A549 (cell line): ENCODE results near the gene CASTOR2.
"Not testable (repeated sequence)": the region's sequence is repeated elsewhere in the genome, so short reads cannot be mapped to it uniquely, and the experiment has no call there.

ENCODE experiments used
- POLR2AphosphoS2 ChIP-seq: conservative IDR thresholded peaks from 2 replicates; pipeline ENCODE4 v1.6.1; 2012; ENCODE audit warnings: low read length, improper control_type of control experiment, inconsistent platforms
- SMC3 ChIP-seq: fragments of >200 bp; sonication (Bioruptor Twin); formaldehyde crosslinking; IDR thresholded peaks from 3 replicates; pipeline ENCODE4 v1.6.1; 2018; ENCODE audit warnings: inconsistent platforms
- SREBF2 ChIP-seq: fragments of 450-650 bp; IDR thresholded peaks from 2 replicates; pipeline ENCODE4 v1.6.1; 2014; ENCODE audit warnings: mild to moderate bottlenecking, moderate library complexity
- TF ChIP-seq, protein P1 (sequence below): fragments of >200 bp; sonication (Bioruptor Twin); formaldehyde crosslinking; IDR thresholded peaks from 3 replicates; pipeline ENCODE4 v1.5.1; 2016
- TF ChIP-seq, protein P2 (sequence below): fragments of 200-600 bp; sonication (generic); IDR thresholded peaks from 2 replicates; pipeline ENCODE4 v1.6.1; 2016; ENCODE audit warnings: antibody characterized with exemption, mild to moderate bottlenecking, moderate library complexity

DNA sequence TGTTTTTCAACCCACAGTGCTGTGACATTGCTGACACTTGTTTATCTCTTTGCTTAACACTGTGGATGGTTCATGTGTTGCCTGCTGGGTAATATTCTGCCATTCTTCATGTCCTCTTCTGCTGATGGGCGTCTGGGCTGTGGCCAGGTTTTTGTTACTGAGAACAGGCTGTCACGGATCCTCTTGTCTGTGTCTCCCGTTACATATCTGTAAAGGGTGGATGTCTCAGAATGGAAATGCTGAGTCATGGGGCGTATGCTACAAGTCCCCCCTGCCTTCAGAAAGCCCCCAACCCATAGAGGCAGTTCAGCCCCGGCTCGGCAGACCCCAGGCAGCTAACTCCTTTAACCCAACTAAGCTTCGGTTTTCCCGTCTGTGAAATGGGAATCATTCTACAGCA lies 33.3 kb downstream of the CASTOR2 start:
- not testable (repeated sequence) for TF ChIP-seq SREBF2, POLR2AphosphoS2, SMC3
- TF ChIP-seq, protein P1, sequence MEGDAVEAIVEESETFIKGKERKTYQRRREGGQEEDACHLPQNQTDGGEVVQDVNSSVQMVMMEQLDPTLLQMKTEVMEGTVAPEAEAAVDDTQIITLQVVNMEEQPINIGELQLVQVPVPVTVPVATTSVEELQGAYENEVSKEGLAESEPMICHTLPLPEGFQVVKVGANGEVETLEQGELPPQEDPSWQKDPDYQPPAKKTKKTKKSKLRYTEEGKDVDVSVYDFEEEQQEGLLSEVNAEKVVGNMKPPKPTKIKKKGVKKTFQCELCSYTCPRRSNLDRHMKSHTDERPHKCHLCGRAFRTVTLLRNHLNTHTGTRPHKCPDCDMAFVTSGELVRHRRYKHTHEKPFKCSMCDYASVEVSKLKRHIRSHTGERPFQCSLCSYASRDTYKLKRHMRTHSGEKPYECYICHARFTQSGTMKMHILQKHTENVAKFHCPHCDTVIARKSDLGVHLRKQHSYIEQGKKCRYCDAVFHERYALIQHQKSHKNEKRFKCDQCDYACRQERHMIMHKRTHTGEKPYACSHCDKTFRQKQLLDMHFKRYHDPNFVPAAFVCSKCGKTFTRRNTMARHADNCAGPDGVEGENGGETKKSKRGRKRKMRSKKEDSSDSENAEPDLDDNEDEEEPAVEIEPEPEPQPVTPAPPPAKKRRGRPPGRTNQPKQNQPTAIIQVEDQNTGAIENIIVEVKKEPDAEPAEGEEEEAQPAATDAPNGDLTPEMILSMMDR = not testable (repeated sequence)
- TF ChIP-seq, protein P2, sequence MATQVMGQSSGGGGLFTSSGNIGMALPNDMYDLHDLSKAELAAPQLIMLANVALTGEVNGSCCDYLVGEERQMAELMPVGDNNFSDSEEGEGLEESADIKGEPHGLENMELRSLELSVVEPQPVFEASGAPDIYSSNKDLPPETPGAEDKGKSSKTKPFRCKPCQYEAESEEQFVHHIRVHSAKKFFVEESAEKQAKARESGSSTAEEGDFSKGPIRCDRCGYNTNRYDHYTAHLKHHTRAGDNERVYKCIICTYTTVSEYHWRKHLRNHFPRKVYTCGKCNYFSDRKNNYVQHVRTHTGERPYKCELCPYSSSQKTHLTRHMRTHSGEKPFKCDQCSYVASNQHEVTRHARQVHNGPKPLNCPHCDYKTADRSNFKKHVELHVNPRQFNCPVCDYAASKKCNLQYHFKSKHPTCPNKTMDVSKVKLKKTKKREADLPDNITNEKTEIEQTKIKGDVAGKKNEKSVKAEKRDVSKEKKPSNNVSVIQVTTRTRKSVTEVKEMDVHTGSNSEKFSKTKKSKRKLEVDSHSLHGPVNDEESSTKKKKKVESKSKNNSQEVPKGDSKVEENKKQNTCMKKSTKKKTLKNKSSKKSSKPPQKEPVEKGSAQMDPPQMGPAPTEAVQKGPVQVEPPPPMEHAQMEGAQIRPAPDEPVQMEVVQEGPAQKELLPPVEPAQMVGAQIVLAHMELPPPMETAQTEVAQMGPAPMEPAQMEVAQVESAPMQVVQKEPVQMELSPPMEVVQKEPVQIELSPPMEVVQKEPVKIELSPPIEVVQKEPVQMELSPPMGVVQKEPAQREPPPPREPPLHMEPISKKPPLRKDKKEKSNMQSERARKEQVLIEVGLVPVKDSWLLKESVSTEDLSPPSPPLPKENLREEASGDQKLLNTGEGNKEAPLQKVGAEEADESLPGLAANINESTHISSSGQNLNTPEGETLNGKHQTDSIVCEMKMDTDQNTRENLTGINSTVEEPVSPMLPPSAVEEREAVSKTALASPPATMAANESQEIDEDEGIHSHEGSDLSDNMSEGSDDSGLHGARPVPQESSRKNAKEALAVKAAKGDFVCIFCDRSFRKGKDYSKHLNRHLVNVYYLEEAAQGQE = not testable (repeated sequence)
